ENCODE measurements around the gene CFL1.
A peak's percentile ranks its signal among the peaks of the same experiment; 100 is the strongest.

CFL1 gene

GRCh38 chr11:65821107-65821506, 36.9 kb downstream of the CFL1 start:
- TF ChIP-seq, protein P1, sequence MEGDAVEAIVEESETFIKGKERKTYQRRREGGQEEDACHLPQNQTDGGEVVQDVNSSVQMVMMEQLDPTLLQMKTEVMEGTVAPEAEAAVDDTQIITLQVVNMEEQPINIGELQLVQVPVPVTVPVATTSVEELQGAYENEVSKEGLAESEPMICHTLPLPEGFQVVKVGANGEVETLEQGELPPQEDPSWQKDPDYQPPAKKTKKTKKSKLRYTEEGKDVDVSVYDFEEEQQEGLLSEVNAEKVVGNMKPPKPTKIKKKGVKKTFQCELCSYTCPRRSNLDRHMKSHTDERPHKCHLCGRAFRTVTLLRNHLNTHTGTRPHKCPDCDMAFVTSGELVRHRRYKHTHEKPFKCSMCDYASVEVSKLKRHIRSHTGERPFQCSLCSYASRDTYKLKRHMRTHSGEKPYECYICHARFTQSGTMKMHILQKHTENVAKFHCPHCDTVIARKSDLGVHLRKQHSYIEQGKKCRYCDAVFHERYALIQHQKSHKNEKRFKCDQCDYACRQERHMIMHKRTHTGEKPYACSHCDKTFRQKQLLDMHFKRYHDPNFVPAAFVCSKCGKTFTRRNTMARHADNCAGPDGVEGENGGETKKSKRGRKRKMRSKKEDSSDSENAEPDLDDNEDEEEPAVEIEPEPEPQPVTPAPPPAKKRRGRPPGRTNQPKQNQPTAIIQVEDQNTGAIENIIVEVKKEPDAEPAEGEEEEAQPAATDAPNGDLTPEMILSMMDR (IDR thresholded peaks at IDR 0.05; ENCODE audit: poor library complexity, severe bottlenecking): no peak
- no peak for DNase-seq (ENCODE audit: low spot score)
- Histone ChIP-seq H3K4me3 (ENCODE audit: severe bottlenecking) (no peak overlapping the region), H3K27me3 (ENCODE audit: insufficient read depth, poor library complexity, severe bottlenecking) (no peaks in the 10 kb centered on the region), H3K9me3 (ENCODE audit: severe bottlenecking) (no peaks in the 10 kb centered on the region), H3K4me1 (ENCODE audit: insufficient read depth, poor library complexity, severe bottlenecking) (no peaks in the 10 kb centered on the region), H3K27ac (ENCODE audit: poor library complexity, severe bottlenecking) (no peak overlapping the region), H3K36me3 (ENCODE audit: low read depth) (no peaks in the 10 kb centered on the region)
- ATAC-seq (ENCODE audit: low read depth): no peak

DNA sequence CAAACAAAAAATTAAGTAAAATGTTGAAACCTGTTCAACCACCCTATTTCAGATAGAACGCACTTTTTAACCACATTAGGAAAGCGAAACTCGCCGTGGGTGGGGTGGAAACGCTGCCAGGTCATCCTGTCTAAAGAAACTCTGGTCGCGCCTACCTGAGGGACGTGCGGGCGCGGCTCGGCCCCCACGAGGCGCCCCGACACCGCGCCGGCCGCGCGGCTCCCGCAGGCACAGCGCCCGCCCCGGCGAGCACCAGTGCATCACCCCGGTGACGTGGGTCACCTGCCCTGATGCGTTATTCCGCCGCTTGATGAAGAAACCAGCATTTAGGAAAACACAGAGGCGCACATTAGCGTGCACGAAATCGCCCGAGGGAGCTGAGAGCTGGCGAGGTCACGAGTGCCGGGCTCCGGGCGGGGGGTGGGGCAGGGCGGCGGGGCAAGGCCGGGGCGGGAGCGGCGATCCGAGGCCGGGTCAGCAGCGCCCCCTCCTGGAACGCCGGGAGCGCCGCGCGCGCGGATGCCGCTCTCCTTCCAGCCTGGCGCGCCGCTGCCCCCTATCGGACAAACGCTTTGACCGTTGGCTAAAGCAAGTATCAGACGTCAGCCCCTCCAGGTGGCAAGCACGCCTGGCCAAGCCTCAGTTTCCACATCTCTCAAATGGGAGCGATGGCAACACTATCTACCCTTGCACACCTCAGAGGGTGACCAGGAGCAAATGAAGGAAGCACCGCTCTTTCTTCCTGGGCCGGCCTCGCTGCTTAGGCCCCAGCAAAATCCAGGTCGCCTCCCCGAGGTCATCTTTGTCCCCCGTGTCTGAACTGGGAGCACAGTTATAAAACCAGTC, 39.9 kb downstream of the CFL1 start:
- no peaks in the 10 kb centered on the region for H3K4me1 ChIP-seq (ENCODE audit: insufficient read depth, poor library complexity, severe bottlenecking)
- DNase-seq (ENCODE audit: low spot score): peak; percentile 89
- H3K36me3 ChIP-seq (ENCODE audit: low read depth): no peaks in the 10 kb centered on the region
- TF ChIP-seq, protein P1 (IDR thresholded peaks at IDR 0.05; ENCODE audit: poor library complexity, severe bottlenecking): peak; percentile 99
- H3K4me3 ChIP-seq (ENCODE audit: severe bottlenecking): peak overlapping the region; percentile 46
- H3K27ac ChIP-seq (ENCODE audit: poor library complexity, severe bottlenecking): peak overlapping the region; percentile 29
- peak; percentile 82 for ATAC-seq (ENCODE audit: low read depth)
- H3K27me3 ChIP-seq (ENCODE audit: insufficient read depth, poor library complexity, severe bottlenecking): no peaks in the 10 kb centered on the region
- H3K9me3 ChIP-seq (ENCODE audit: severe bottlenecking): no peaks in the 10 kb centered on the region

DNA sequence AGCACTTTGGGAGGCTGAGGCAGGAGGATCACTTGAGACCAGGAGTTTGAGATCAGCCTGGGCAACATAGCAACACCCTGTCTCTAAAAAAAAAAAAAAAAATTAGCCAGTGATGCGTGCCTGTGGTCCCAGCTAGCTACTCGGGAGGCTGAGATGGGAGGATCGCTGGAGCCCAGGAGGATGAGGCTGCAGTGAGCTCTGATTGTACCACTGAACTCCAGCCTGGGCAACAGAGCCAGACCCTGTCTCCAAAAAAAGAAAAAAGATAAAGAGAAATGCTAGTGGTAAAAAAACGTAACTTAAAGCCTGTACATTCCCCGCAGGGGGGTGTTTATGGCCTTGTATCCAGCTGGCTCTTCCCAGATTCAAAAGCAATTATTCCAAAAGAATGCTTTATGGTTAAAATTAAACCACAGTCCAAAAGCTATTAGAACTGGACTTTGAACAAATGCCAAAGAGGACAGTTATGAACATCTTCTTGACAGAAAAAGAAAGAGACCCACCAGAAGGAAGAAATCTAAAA, 40.6 kb downstream of the CFL1 start:
- no peaks in the 10 kb centered on the region for H3K36me3 ChIP-seq (ENCODE audit: low read depth)
- H3K4me1 ChIP-seq (ENCODE audit: insufficient read depth, poor library complexity, severe bottlenecking): no peaks in the 10 kb centered on the region
- no peak for DNase-seq (ENCODE audit: low spot score)
- H3K4me3 ChIP-seq (ENCODE audit: severe bottlenecking): peak overlapping the region; percentile 46
- no peaks in the 10 kb centered on the region for H3K27me3 ChIP-seq (ENCODE audit: insufficient read depth, poor library complexity, severe bottlenecking)
- peak overlapping the region; percentile 29 for H3K27ac ChIP-seq (ENCODE audit: poor library complexity, severe bottlenecking)
- TF ChIP-seq, protein P1 (IDR thresholded peaks at IDR 0.05; ENCODE audit: poor library complexity, severe bottlenecking): no peak
- H3K9me3 ChIP-seq (ENCODE audit: severe bottlenecking): no peaks in the 10 kb centered on the region
- ATAC-seq (ENCODE audit: low read depth): no peak

DNA sequence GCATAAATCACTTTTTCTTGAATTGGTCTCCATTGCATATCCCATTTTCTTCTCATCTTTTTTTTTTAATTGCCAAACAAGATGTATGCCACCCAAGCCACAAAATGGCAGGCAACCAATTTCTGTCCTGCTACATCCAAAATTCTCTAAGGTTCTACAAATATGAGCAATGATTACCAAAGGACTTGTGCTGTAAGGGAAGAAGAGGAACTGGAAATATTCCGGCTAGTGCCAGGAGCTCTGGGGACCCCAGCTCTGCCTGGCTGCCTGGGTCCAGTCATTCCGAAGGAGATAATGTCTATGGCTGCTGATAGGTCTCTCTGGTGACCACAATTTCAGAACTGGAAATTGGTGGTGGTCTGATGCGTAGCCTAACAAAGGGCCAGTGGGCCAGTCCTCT, 41.3 kb downstream of the CFL1 start:
- TF ChIP-seq, protein P1 (IDR thresholded peaks at IDR 0.05; ENCODE audit: poor library complexity, severe bottlenecking): no peak
- no peak overlapping the region for H3K4me3 ChIP-seq (ENCODE audit: severe bottlenecking)
- H3K27me3 ChIP-seq (ENCODE audit: insufficient read depth, poor library complexity, severe bottlenecking): no peaks in the 10 kb centered on the region
- ATAC-seq (ENCODE audit: low read depth) (no peak), DNase-seq (ENCODE audit: low spot score) (no peak)
- no peaks in the 10 kb centered on the region for H3K4me1 ChIP-seq (ENCODE audit: insufficient read depth, poor library complexity, severe bottlenecking)
- no peaks in the 10 kb centered on the region for H3K9me3 ChIP-seq (ENCODE audit: severe bottlenecking)
- no peaks in the 10 kb centered on the region for H3K36me3 ChIP-seq (ENCODE audit: low read depth)
- H3K27ac ChIP-seq (ENCODE audit: poor library complexity, severe bottlenecking): no peak overlapping the region

Data from RWPE2 (cell line).